WTC11 (cell line): ENCODE results near the gene DEGS1.

Experiments used
- EMX1 ChIP-seq: fragments of 250-450 bp; sonication (Bioruptor Pico); IDR thresholded peaks from 2 replicates; pipeline ENCODE4 v1.8.0; 2021; ENCODE audit warnings: mild to moderate bottlenecking
- ETV6 ChIP-seq: sonication (generic); formaldehyde crosslinking; IDR thresholded peaks from 2 replicates; pipeline ENCODE4 v1.8.1; 2022; ENCODE audit warnings: mild to moderate bottlenecking, missing genetic modification reagents
- GTF2I ChIP-seq: fragments of 250-450 bp; sonication (Bioruptor Pico); conservative IDR thresholded peaks from 2 replicates; pipeline ENCODE4 v1.4.0; 2021; ENCODE audit warnings: mild to moderate bottlenecking
- TEAD4 ChIP-seq: sonication (generic); formaldehyde crosslinking; IDR thresholded peaks from 2 replicates; pipeline ENCODE4 v1.8.0; 2022; ENCODE audit warnings: mild to moderate bottlenecking, missing genetic modification reagents
- ZBTB21 ChIP-seq: sonication (generic); formaldehyde crosslinking; IDR thresholded peaks from 2 replicates; pipeline ENCODE4 v1.8.1; 2023; ENCODE audit warnings: mild to moderate bottlenecking, missing genetic modification reagents, borderline replicate concordance
- TF ChIP-seq, protein P1 (sequence below): fragments of 200-600 bp; IDR thresholded peaks from 2 replicates; pipeline ENCODE4 v1.8.0; 2022; ENCODE audit warnings: antibody characterized with exemption
- TF ChIP-seq, protein P2 (sequence below): sonication (generic); formaldehyde crosslinking; IDR thresholded peaks from 2 replicates; pipeline ENCODE4 v1.8.1; 2022; ENCODE audit warnings: missing genetic modification reagents, borderline replicate concordance
- TF ChIP-seq, protein P3 (sequence below): sonication (generic); formaldehyde crosslinking; conservative IDR thresholded peaks from 2 replicates; pipeline ENCODE4 v1.8.1; 2022; ENCODE audit warnings: mild to moderate bottlenecking, missing genetic modification reagents
- TF ChIP-seq, protein P4 (sequence below): sonication (generic); formaldehyde crosslinking; IDR thresholded peaks from 2 replicates; pipeline ENCODE4 v1.8.0; 2022; ENCODE audit warnings: mild to moderate bottlenecking, missing genetic modification reagents

DNA sequence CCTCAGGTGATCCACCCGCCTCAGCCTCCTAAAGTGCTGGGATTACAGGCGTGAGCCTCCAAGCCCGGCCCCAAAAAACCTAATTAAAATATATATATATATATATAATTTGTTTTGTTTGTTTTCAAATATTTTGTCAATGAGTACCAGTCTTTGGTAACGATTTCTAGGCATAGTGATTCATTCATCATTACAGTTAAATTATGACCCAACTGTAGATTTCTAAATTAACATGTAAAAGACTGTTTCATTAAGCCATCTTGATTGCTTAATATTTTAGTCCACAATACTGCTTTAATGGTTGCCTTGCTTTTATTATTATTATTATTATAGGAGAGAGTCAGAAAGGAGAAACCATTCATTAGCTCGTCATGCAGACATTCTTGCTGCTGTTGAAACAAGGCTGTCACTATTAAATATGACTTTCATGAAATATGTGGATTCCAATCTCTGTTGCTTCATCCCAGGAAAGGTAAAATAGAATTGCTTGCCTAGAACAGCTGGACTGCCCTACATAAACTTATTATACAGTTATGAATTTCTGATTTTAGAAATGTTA, 49.2 kb upstream of the DEGS1 start:
- TF ChIP-seq, protein P1, sequence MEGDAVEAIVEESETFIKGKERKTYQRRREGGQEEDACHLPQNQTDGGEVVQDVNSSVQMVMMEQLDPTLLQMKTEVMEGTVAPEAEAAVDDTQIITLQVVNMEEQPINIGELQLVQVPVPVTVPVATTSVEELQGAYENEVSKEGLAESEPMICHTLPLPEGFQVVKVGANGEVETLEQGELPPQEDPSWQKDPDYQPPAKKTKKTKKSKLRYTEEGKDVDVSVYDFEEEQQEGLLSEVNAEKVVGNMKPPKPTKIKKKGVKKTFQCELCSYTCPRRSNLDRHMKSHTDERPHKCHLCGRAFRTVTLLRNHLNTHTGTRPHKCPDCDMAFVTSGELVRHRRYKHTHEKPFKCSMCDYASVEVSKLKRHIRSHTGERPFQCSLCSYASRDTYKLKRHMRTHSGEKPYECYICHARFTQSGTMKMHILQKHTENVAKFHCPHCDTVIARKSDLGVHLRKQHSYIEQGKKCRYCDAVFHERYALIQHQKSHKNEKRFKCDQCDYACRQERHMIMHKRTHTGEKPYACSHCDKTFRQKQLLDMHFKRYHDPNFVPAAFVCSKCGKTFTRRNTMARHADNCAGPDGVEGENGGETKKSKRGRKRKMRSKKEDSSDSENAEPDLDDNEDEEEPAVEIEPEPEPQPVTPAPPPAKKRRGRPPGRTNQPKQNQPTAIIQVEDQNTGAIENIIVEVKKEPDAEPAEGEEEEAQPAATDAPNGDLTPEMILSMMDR: no peak
- TF ChIP-seq ZBTB21 (CRISPR knock-in tag) (no peak), GTF2I (CRISPR knock-in tag) (no peak), ETV6 (CRISPR knock-in tag) (no peak), EMX1 (CRISPR knock-in tag) (no peak), TEAD4 (CRISPR knock-in tag) (no peak)
- TF ChIP-seq, protein P2, sequence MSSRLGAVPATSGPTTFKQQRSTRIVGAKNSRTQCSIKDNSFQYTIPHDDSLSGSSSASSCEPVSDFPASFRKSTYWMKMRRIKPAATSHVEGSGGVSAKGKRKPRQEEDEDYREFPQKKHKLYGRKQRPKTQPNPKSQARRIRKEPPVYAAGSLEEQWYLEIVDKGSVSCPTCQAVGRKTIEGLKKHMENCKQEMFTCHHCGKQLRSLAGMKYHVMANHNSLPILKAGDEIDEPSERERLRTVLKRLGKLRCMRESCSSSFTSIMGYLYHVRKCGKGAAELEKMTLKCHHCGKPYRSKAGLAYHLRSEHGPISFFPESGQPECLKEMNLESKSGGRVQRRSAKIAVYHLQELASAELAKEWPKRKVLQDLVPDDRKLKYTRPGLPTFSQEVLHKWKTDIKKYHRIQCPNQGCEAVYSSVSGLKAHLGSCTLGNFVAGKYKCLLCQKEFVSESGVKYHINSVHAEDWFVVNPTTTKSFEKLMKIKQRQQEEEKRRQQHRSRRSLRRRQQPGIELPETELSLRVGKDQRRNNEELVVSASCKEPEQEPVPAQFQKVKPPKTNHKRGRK (CRISPR knock-in tag): no peak
- TF ChIP-seq, protein P3, sequence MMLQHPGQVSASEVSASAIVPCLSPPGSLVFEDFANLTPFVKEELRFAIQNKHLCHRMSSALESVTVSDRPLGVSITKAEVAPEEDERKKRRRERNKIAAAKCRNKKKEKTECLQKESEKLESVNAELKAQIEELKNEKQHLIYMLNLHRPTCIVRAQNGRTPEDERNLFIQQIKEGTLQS: no peak
- TF ChIP-seq, protein P4, sequence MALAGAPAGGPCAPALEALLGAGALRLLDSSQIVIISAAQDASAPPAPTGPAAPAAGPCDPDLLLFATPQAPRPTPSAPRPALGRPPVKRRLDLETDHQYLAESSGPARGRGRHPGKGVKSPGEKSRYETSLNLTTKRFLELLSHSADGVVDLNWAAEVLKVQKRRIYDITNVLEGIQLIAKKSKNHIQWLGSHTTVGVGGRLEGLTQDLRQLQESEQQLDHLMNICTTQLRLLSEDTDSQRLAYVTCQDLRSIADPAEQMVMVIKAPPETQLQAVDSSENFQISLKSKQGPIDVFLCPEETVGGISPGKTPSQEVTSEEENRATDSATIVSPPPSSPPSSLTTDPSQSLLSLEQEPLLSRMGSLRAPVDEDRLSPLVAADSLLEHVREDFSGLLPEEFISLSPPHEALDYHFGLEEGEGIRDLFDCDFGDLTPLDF (CRISPR knock-in tag): no peak
